SU-DHL-6 (cell line): ENCODE results near the gene ADAM10.

Experiments used
- CTCF ChIP-seq: fragments of 200-600 bp; sonication (generic); IDR thresholded peaks from one replicate; pipeline ENCODE4 v1.5.1; 2017; ENCODE audit warnings: antibody characterized with exemption, mild to moderate bottlenecking, low read length, moderate library complexity; ENCODE audit not compliant: insufficient read depth, poor library complexity, severe bottlenecking
- EZH2phosphoT487 ChIP-seq: fragments of 200-600 bp; sonication (generic), shearing (Covaris generic); conservative IDR thresholded peaks from 2 replicates; pipeline ENCODE4 v1.6.1; 2018; ENCODE audit warnings: mild to moderate bottlenecking, antibody characterized with exemption, low read length, moderate library complexity, mixed read lengths

- no peak for TF ChIP-seq CTCF
- TF ChIP-seq EZH2phosphoT487: no peak
These were observed 210.6 kb downstream of the ADAM10 start for GRCh38 chr15:58538901-58539300.
